Urinary bladder (tissue), 4 donors: Measurements from ENCODE around the gene SLC25A21. TPM values are rescaled to one million over a fixed set of nuclear protein-coding genes. Genes with fewer than 3 reads are reported as not detected.
"Not testable (repeated sequence)": the region's sequence is repeated elsewhere in the genome, so short reads cannot be mapped to it uniquely, and the experiment has no call there.

ENCODE experiments used
- DNase-seq: peaks from one replicate; pipeline ENCODE4 v3.0.0-alpha.2; 2015; ENCODE audit errors: extremely low spot score
- H3K27ac ChIP-seq: one replicate; pipeline ENCODE4 v1.5.1; 2013; ENCODE audit warnings: low read depth, mild to moderate bottlenecking, moderate library complexity
- H3K36me3 ChIP-seq: one replicate; pipeline ENCODE4 v1.6.1; 2013; ENCODE audit warnings: mild to moderate bottlenecking, moderate library complexity; ENCODE audit not compliant: insufficient read depth
- H3K4me1 ChIP-seq: one replicate; pipeline ENCODE4 v1.6.1; 2013; ENCODE audit warnings: mild to moderate bottlenecking, moderate library complexity; ENCODE audit not compliant: insufficient read depth
- H3K4me3 ChIP-seq: one replicate; pipeline ENCODE4 v1.5.1; 2013; ENCODE audit warnings: low read depth, low read length
- WGBS: extraction: QIAGEN DNeasy Blood & Tissue Kit; methylation state at CpG from one replicate; pipeline ENCODE4 v1.1.7; 2013; 5-methylcytosine and 5-hydroxymethylcytosine counted together
- polyA plus RNA-seq: library from polyadenylated mRNA; stranded (reverse); fragments of 200-250 nt; gene quantifications from one replicate; pipeline ENCODE4 v1.2.3, GENCODE V29; 2013
- total RNA-seq: library from RNA; depleted of rRNA; stranded (reverse); fragments of >200 nt; gene quantifications from one replicate; pipeline ENCODE4 v1.2.3, GENCODE V29; 2014
- donor health status: healthy with polysubstance abuse.
- donor health status: healthy.

Gene SLC25A21
- total and polyA plus RNA-seq, 2 donors = 0.72 to 1.8 TPM

- DNase-seq = no peak
- 85% methylated on average over 5 of the region's 5 CpGs for whole genome bisulfite sequencing
- no peaks in the 10 kb centered on the region for H3K4me1 ChIP-seq
Measured at GRCh38 chr14:36870776-36871175, 301.6 kb downstream of the SLC25A21 start.

GRCh38 chr14:36869125-36869524 lies 303.3 kb downstream of the SLC25A21 start:
- 85% methylated on average over 1 of the region's 1 CpG for WGBS
- Histone ChIP-seq H3K4me3 (no peak overlapping the region), H3K36me3 (no peaks in the 10 kb centered on the region), H3K4me1 (no peaks in the 10 kb centered on the region), H3K27ac (no peak overlapping the region)
- no peak for DNase-seq

More at GRCh38 chr14:36870776-36871175, 301.6 kb downstream of the SLC25A21 start:
- H3K36me3 ChIP-seq = no peaks in the 10 kb centered on the region
- H3K27ac ChIP-seq = no peak overlapping the region
- H3K4me3 ChIP-seq = no peak overlapping the region

GRCh38 chr14:36866867-36867266 lies 305.5 kb downstream of the SLC25A21 start:
- Histone ChIP-seq H3K36me3 (no peaks in the 10 kb centered on the region), H3K4me3 (no peak overlapping the region), H3K27ac (no peak overlapping the region), H3K4me1 (no peaks in the 10 kb centered on the region)
- no peak for DNase-seq
- 84% methylated on average over 4 of the region's 4 CpGs for WGBS

- WGBS = 77% methylated on average over 3 of the region's 3 CpGs
- no peaks in the 10 kb centered on the region for H3K4me1 ChIP-seq
- no peaks in the 10 kb centered on the region for H3K36me3 ChIP-seq
- H3K4me3 ChIP-seq = no peak overlapping the region
- H3K27ac ChIP-seq = no peak overlapping the region
- no peak for DNase-seq
Measured at GRCh38 chr14:36863271-36863670, 309.1 kb downstream of the SLC25A21 start.

- not testable (repeated sequence) for H3K36me3 ChIP-seq, H3K4me1 ChIP-seq, DNase-seq, H3K27ac ChIP-seq, H3K4me3 ChIP-seq
Measured at GRCh38 chr14:36862237-36862636, 310.2 kb downstream of the SLC25A21 start.

GRCh38 chr14:36860831-36861230 lies 311.6 kb downstream of the SLC25A21 start:
- no peak overlapping the region for H3K4me3 ChIP-seq
- DNase-seq = no peak
- H3K4me1 ChIP-seq = no peaks in the 10 kb centered on the region

GRCh38 chr14:36859119-36859518 lies 313.3 kb downstream of the SLC25A21 start:
- no peak overlapping the region for H3K27ac ChIP-seq

More at GRCh38 chr14:36860831-36861230, 311.6 kb downstream of the SLC25A21 start:
- Histone ChIP-seq H3K36me3 (no peaks in the 10 kb centered on the region), H3K27ac (no peak overlapping the region)

GRCh38 chr14:36857842-36858445 lies 314.5 kb downstream of the SLC25A21 start:
- H3K36me3 ChIP-seq = no peaks in the 10 kb centered on the region
- H3K4me3 ChIP-seq = no peak overlapping the region
- peaks cover 1% of the 10 kb centered on the region for H3K4me1 ChIP-seq
- WGBS = 67% methylated on average over 5 of the region's 5 CpGs
- H3K27ac ChIP-seq = no peak overlapping the region
- no peak for DNase-seq

More at GRCh38 chr14:36859119-36859518, 313.3 kb downstream of the SLC25A21 start:
- no peak overlapping the region for H3K4me3 ChIP-seq
- H3K36me3 ChIP-seq = no peaks in the 10 kb centered on the region
- H3K4me1 ChIP-seq = no peaks in the 10 kb centered on the region
- 83% methylated on average over 3 of the region's 3 CpGs for WGBS
- DNase-seq = no peak

- 79% methylated on average over 7 of the region's 7 CpGs for WGBS
- Histone ChIP-seq H3K27ac (no peak overlapping the region), H3K4me3 (no peak overlapping the region), H3K36me3 (no peaks in the 10 kb centered on the region), H3K4me1 (peaks cover 1% of the 10 kb centered on the region)
- no peak for DNase-seq
Measured at GRCh38 chr14:36857136-36857535, 315.3 kb downstream of the SLC25A21 start.

GRCh38 chr14:36856095-36856878 lies 316.1 kb downstream of the SLC25A21 start:
- DNase-seq = peak; percentile 28
- peaks cover 1% of the 10 kb centered on the region for H3K4me1 ChIP-seq
- H3K4me3 ChIP-seq = no peak overlapping the region
- no peaks in the 10 kb centered on the region for H3K36me3 ChIP-seq
- H3K27ac ChIP-seq = no peak overlapping the region
- WGBS = 61% methylated on average over 15 of the region's 15 CpGs

GRCh38 chr14:36855396-36855795 lies 317.0 kb downstream of the SLC25A21 start:
- DNase-seq = no peak
- no peak overlapping the region for H3K27ac ChIP-seq
- 87% methylated on average over 3 of the region's 3 CpGs for WGBS

GRCh38 chr14:36852981-36853691 lies 319.3 kb downstream of the SLC25A21 start:
- H3K4me1 ChIP-seq = peaks cover 1% of the 10 kb centered on the region
- no peaks in the 10 kb centered on the region for H3K36me3 ChIP-seq
- H3K4me3 ChIP-seq = no peak overlapping the region
- WGBS = 22% methylated on average over 5 of the region's 5 CpGs
- H3K27ac ChIP-seq = no peak overlapping the region
- peak; percentile 3 for DNase-seq

More at GRCh38 chr14:36855396-36855795, 317.0 kb downstream of the SLC25A21 start:
- Histone ChIP-seq H3K4me1 (peaks cover 1% of the 10 kb centered on the region), H3K4me3 (no peak overlapping the region), H3K36me3 (no peaks in the 10 kb centered on the region)

- H3K27ac ChIP-seq = no peak overlapping the region
- no peak for DNase-seq
- no peak overlapping the region for H3K4me3 ChIP-seq
- no peaks in the 10 kb centered on the region for H3K36me3 ChIP-seq
- 82% methylated on average over 5 of the region's 5 CpGs for WGBS
- no peaks in the 10 kb centered on the region for H3K4me1 ChIP-seq
Measured at GRCh38 chr14:36848213-36848612, 324.2 kb downstream of the SLC25A21 start.

GRCh38 chr14:36847366-36847765 lies 325.0 kb downstream of the SLC25A21 start:
- H3K4me3 ChIP-seq = no peak overlapping the region
- 84% methylated on average over 3 of the region's 3 CpGs for WGBS
- no peak overlapping the region for H3K27ac ChIP-seq
- DNase-seq = no peak
- no peaks in the 10 kb centered on the region for H3K4me1 ChIP-seq
- no peaks in the 10 kb centered on the region for H3K36me3 ChIP-seq
